Fibroblast of the aortic adventitia (primary cell): ENCODE data around the gene TMED5. TPM values are rescaled to one million over a fixed set of nuclear protein-coding genes. Genes with fewer than 3 reads are reported as not detected.
"Not testable (repeated sequence)": the region's sequence is repeated elsewhere in the genome, so short reads cannot be mapped to it uniquely, and the experiment has no call there.

ENCODE experiments used
- DNase-seq: peaks from one replicate; pipeline ENCODE4 v3.0.0-alpha.2; 2010; ENCODE audit warnings: low read depth
- H3K4me3 ChIP-seq: 2 replicates; pipeline ENCODE4 v1.5.1; 2011; ENCODE audit warnings: low read depth, mild to moderate bottlenecking, control low read depth, low read length, moderate library complexity
- CTCF ChIP-seq: IDR thresholded peaks from 2 replicates; pipeline ENCODE4 v1.5.1; 2011; ENCODE audit warnings: mild to moderate bottlenecking, low read length, control low read depth, inconsistent platforms; ENCODE audit not compliant: insufficient read depth
- total RNA-seq: library from RNA; depleted of rRNA; stranded (reverse); fragments of >200 nt; gene quantifications from 2 replicates; pipeline ENCODE4 v1.2.3, GENCODE V29; 2012; ENCODE audit warnings: low replicate concordance

The TMED5 gene
- total RNA-seq = 38.2 and 60.6 TPM in 2 replicates

- peak; percentile 98 for DNase-seq
- peak; percentile 47 for TF ChIP-seq CTCF
- H3K4me3 ChIP-seq = peak within 1 kb of the TSS; percentile 100
These were observed at the start of gene TMED5 for GRCh38 chr1:93179886-93180722. TMED5 (minus strand) TSS chr1:93180413; CDS start chr1:93180242, 171 bp downstream.

- no peak for TF ChIP-seq CTCF
- no peak for DNase-seq
- no peak overlapping the region for H3K4me3 ChIP-seq
These were observed 42.9 kb upstream of the TMED5 start for GRCh38 chr1:93223023-93223675.

DNA sequence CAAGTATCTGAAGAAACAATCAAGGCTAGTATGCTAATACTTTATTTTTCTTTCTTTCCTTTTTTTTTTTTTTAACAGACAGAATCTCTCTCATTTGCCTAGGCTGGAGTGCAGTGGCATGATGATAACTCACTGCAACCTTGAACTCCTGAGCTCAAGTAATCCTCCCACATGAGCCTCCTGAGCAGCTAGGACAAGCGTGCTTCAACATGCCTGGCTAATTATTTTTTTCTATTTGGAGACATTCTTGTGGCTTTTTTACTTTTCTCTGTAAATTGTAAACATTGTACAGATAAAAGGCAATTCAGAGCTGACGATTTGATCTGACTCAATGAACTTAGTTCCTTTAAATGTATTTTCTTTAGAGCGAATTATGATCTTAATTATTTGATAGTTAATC, 41.7 kb upstream of the TMED5 start:
- H3K4me3 ChIP-seq = no peak overlapping the region
- DNase-seq = no peak
- TF ChIP-seq CTCF = no peak

DNA sequence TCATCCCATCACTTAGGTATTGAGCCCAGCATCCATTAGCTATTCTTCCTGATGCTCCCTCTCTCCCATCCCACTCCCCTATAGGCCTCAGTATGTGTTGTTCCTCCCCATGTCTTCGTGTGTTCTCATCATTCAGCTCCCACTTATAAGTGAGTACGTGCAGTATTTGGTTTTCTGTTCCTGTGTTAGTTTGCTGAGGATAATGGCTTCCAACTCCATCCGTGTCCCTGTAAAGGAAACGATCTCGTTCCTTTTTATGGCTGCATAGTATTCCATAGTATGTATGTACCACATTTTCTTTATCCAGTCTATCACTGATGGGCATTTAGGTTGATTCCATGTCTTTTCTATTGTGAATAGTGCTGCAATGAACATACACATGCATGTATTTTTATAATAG, 40.5 kb upstream of the TMED5 start:
- not testable (repeated sequence) for H3K4me3 ChIP-seq, DNase-seq

- no peak overlapping the region for H3K4me3 ChIP-seq
- no peak for TF ChIP-seq CTCF
- no peak for DNase-seq
These were observed 39.2 kb upstream of the TMED5 start for GRCh38 chr1:93219443-93219842.

DNA sequence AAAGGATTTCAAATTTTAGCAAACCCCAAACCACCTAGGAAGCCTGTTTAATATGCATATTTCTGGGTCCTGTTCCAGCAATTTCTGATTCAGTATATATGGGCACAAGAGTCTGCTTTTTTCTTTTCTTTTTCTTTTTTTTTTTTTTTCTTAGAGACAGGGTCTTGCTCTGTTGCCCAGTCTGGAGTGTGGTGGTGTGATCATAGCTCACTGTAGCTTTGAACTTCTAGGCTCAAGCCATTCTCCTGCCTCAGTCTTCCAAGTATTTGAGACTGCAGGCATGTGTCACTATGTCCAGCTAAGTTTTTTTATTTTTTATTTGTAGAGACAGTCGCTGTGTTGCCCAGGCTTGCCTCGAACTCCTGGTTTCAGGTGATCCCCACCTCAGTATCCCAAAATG, 35.1 kb upstream of the TMED5 start:
- DNase-seq = no peak
- no peak for TF ChIP-seq CTCF
- H3K4me3 ChIP-seq = no peak overlapping the region

DNA sequence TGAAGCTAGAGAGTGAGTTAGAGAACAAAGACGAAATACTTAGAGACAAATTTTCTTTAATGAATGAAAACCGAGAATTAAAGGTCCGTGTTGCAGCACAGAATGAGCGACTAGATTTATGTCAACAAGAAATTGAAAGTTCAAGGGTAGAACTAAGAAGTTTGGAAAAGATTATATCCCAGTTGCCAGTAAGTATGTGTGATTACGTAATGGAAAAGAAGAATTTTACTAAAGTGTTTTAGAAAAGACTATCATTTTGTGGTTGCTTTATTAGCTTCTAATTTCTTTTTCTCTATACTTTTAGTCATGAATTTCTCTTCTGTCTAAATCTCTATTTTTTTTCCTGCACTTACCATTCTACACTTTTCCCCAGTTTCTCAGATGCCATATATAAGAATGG, 27.0 kb upstream of the TMED5 start:
- TF ChIP-seq CTCF = no peak
- H3K4me3 ChIP-seq = no peak overlapping the region
- peak; percentile 6 for DNase-seq
